ENCODE data around the gene SPECC1.

Gene SPECC1

DNA sequence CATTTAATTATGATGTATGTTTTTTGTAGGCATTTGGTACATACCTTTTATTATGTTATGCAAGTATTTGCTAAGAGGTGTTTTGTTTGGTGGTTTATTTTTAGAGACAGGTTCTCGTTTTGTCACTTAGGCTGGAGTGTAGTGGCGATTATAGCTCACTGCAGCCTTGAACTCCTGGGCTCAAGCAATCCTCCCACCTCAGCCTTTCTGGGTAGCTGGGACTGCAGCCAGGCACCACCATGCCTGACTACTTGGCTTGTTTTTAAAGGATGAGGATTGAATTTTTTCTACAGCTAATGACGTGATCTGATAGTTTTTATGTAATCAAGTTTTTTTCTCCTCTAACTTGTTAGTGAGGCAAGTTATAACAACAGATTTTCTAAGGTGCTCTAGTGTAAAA is 199.6 kb downstream of the SPECC1 start:
- no peak for DNase-seq (ENCODE audit: low spot score)
- TF ChIP-seq, protein P1, sequence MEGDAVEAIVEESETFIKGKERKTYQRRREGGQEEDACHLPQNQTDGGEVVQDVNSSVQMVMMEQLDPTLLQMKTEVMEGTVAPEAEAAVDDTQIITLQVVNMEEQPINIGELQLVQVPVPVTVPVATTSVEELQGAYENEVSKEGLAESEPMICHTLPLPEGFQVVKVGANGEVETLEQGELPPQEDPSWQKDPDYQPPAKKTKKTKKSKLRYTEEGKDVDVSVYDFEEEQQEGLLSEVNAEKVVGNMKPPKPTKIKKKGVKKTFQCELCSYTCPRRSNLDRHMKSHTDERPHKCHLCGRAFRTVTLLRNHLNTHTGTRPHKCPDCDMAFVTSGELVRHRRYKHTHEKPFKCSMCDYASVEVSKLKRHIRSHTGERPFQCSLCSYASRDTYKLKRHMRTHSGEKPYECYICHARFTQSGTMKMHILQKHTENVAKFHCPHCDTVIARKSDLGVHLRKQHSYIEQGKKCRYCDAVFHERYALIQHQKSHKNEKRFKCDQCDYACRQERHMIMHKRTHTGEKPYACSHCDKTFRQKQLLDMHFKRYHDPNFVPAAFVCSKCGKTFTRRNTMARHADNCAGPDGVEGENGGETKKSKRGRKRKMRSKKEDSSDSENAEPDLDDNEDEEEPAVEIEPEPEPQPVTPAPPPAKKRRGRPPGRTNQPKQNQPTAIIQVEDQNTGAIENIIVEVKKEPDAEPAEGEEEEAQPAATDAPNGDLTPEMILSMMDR (IDR thresholded peaks at IDR 0.05; ENCODE audit: extremely low read depth, missing control alignments) = no peak

DNA sequence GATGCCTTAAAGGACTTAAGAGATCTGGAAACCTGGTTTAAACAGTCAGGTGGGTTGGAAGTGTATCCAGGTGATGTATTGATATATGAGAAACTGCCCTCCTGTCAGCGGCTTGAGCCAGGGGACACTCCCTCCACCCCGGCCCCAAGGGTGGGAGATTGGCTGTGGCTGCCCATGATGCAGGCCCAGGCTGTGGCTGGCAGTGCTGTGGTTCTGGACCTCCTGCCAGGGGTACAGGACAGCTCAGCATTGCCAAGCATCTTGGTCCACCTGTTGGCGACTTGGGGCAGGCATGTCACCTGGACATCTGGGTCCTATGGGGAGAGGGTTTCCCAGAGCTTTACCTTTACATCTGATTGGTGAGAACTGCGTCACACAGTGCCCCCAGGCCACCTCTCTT is 201.0 kb downstream of the SPECC1 start:
- no peak for DNase-seq (ENCODE audit: low spot score)
- TF ChIP-seq, protein P1 (IDR thresholded peaks at IDR 0.05; ENCODE audit: extremely low read depth, missing control alignments) = no peak

GRCh38 chr17:20210614-20211013 is 201.5 kb downstream of the SPECC1 start:
- no peak for DNase-seq (ENCODE audit: low spot score)
- TF ChIP-seq, protein P1 (IDR thresholded peaks at IDR 0.05; ENCODE audit: extremely low read depth, missing control alignments) = no peak

DNA sequence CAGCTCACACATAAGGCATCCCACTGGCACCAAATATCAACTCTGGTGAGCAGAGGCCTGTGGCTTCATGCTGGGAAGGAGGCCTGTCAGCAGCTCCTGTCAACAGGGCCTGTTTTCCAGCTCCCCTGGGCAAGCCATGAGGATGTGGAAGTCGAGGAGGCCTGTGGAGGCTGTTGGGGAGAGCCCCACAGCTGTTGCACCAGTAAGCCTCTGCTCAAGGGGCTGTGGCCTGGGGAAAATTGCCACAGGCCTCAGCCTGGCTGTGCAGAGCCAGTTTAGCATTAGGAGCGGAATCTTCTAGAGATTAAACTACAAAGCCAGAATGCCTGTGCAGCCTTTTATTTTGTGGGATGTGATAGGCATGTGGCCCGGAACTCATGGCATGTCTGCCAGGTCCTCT is 202.1 kb downstream of the SPECC1 start:
- TF ChIP-seq, protein P1 (IDR thresholded peaks at IDR 0.05; ENCODE audit: extremely low read depth, missing control alignments) = no peak
- DNase-seq (ENCODE audit: low spot score) = no peak

GRCh38 chr17:20213449-20213848 is 204.3 kb downstream of the SPECC1 start:
- DNase-seq (ENCODE audit: low spot score) = no peak
- TF ChIP-seq, protein P1 (IDR thresholded peaks at IDR 0.05; ENCODE audit: extremely low read depth, missing control alignments) = no peak

DNA sequence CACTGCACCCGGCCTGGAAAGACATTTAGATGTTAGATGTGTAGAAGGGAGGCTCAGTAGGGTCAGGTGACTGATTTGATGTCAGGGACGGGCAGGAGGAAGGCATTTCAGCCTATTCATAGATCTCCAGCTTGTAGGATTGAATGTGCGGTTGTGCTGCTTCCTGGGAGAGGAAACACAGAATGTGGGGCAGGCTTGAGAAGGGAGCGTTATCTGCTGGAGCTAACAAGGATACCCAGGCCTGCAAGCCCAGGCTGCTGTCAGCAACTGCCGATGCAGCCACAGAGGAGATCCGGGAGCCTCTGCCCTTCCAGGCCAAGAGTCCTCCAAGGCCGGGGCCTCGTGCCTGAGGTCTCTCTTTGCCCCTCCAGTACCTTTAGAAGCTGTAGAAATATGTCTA is 205.6 kb downstream of the SPECC1 start:
- TF ChIP-seq, protein P1 (IDR thresholded peaks at IDR 0.05; ENCODE audit: extremely low read depth, missing control alignments) = no peak
- DNase-seq (ENCODE audit: low spot score) = no peak

DNA sequence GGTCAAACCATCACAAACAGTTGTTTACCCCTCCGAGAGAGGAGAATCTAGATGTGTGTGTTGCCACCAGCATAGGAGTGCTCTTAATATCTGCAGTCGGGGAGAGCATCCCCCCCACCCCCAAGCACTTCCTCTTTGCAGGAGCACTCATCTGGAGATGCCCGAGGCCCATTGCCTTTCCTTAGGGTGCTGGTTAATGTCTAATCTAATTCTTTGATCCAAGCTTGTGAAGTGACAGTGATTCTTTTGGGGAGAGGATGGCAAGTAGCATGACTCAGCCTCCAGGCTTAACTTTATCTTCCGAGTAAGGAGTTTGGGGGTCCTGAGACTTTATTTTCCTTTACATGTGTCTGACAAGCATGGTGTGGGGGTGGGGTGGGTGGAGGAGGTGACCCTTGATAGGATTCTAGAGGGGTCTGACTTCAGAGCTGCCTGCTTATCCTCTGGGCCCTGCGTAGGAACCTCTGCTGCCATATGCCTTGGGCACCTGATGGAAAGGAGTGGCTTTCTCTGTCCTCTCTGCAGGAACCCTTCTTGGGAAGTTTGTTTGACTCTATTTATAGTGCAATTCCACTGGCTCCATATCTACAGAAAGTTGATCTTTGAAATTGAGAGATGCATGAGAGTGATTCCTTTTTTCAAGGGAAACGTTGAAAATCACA is 207.1 kb downstream of the SPECC1 start:
- DNase-seq (ENCODE audit: low spot score) = no peak
- TF ChIP-seq, protein P1 (IDR thresholded peaks at IDR 0.05; ENCODE audit: extremely low read depth, missing control alignments) = no peak

Measured in GM20000 (cell line).